ENCODE measurements around the gene TEKT5.

The TEKT5 gene

DNA sequence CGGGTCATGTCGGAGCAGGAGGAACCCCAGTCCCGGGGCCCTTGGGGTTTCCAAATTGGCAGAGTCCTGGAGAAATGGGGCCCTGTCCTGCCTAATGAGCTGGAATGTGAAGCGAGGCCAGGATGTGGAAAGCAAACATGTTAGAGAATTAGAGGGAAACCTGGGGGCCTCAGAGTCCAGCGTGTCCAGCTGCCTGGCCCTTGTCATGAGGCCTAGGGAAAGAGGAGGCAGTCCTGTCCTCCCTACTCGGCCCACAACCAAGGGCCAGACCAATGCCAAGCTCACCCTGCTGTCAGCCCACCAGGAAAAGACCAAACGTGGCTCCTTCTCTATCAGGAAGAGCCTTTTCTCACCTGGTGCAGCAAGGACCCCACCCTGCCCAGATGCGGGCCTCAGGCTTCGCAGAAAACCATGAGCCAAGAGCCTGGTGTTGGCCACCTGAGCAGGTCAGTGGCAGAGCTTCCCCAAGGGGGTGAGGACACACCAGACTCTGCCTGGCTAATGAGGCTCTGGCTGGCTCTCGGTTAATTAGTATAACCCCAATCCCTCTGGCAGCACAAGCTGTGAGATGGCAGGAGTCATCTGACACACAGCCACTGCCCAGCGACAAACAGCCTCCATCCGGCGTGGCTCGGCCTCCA is 10.1 kb downstream of the TEKT5 start:
- TF ChIP-seq NFIC (IDR thresholded peaks at IDR 0.05) (no peak), TAF1 (IDR thresholded peaks at IDR 0.05; ENCODE audit: low read depth) (no peak)
- TF ChIP-seq, protein P1, sequence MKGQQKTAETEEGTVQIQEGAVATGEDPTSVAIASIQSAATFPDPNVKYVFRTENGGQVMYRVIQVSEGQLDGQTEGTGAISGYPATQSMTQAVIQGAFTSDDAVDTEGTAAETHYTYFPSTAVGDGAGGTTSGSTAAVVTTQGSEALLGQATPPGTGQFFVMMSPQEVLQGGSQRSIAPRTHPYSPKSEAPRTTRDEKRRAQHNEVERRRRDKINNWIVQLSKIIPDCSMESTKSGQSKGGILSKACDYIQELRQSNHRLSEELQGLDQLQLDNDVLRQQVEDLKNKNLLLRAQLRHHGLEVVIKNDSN (IDR thresholded peaks at IDR 0.05): no peak

DNA sequence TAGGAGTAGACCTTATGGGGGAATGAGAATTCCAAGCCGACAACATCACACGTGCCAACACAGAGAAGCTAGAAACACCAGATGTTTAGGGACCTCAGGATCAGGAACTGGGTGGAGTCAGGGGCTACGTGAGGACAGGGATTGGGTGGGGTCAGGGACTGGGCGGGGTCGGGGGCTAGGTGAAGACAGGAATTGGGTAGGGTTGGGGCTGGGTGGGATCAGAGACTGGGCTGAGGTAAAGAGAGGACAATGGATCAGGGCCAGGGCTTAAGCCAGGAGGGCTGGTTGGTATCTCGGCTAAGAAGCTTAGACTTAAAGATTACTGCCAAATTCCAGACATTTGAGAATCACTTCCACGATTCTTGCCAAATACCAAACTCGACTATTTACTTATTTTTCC is 11.6 kb downstream of the TEKT5 start:
- TF ChIP-seq TEAD4 (IDR thresholded peaks at IDR 0.05): no peak
- no peak for TF ChIP-seq RAD21 (IDR thresholded peaks at IDR 0.05; ENCODE audit: low read depth)
- no peak for TF ChIP-seq CREB1 (IDR thresholded peaks at IDR 0.05; ENCODE audit: low read depth)
- no peak for TF ChIP-seq EP300 (IDR thresholded peaks at IDR 0.05; ENCODE audit: borderline replicate concordance)
- no peak for TF ChIP-seq CEBPB (IDR thresholded peaks at IDR 0.05)
- TF ChIP-seq, protein P2, sequence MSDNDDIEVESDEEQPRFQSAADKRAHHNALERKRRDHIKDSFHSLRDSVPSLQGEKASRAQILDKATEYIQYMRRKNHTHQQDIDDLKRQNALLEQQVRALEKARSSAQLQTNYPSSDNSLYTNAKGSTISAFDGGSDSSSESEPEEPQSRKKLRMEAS (IDR thresholded peaks at IDR 0.05): no peak
- no peak for TF ChIP-seq YY1 (IDR thresholded peaks at IDR 0.05; ENCODE audit: low read depth)

DNA sequence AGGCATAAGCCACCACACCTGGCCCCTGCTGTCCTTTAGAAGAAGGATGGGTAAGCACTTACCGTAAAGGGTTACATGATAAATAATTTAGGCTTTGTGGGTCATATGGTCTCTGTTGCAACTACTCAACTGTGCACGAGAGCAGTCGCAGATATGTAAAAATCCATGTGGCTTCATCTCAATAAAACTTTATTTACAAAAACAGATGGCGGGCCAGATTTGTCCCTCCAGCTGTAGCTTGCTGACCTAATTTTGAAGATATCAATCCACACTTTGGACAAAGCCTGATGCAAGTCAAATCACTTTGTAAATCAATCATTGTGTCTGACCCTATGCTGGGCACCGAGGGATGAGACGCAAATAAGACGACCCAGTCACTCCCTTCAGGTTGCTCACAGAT is 12.1 kb downstream of the TEKT5 start:
- TF ChIP-seq EP300 (IDR thresholded peaks at IDR 0.05; ENCODE audit: borderline replicate concordance) (no peak), CEBPB (IDR thresholded peaks at IDR 0.05) (no peak), NFIC (IDR thresholded peaks at IDR 0.05) (no peak), CREB1 (IDR thresholded peaks at IDR 0.05; ENCODE audit: low read depth) (no peak), ZBTB7A (IDR thresholded peaks at IDR 0.05; ENCODE audit: low read depth) (no peak), TAF1 (IDR thresholded peaks at IDR 0.05; ENCODE audit: low read depth) (no peak), TCF12 (IDR thresholded peaks at IDR 0.05; ENCODE audit: low read depth) (no peak)

DNA sequence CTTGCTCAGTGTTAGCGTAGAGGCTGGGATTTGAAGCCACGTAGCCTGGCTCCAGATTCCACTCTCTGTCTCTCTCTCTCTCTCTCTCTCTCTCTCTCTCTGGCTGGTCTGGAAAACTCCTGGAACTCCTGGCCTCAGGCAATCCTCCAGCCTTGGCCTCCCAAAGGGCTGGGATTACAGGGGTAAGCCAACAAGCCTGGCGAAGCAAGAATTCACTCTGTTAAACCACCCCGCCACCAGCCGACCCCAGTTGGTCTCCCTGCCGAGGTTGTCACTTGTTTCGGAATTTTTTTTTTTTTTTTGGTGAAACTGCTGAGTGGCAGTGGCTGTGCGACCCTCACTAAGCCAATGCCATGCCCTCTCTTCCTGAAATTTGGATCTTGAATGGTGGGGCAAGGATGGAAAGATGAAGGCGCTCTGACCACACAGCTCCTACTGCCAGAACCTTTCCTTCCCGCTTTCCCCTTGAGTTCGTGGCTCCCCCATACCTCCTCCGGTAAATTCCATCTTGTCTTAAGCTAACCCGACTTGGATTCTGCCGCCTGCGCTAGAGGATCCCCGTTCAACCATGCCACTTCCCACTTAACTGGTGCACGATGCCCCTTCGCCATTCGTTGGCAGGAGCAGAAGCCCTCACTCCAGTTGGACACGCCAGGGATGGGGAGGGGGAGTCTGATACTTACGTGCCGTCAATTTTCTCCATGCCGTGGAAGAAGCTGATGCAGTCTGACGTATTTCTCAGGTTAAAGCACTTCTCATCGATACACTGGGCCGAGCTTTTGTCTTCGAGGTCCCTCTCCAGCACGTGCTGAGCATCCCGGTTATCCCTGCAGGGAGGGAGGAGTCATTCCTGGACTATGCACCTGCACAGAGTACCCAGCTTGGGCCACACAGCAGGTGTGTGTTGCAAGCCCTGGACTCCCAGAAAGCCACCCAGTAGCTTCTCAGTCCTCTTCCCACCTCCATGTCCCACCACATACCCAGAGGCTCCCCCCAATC is 13.1 kb downstream of the TEKT5 start:
- TF ChIP-seq FOXM1 (IDR thresholded peaks at IDR 0.05; ENCODE audit: borderline replicate concordance, low read depth): no peak
- no peak for TF ChIP-seq CEBPB (IDR thresholded peaks at IDR 0.05)
- TF ChIP-seq RAD21 (IDR thresholded peaks at IDR 0.05; ENCODE audit: low read depth): no peak
- no peak for TF ChIP-seq NFIC (IDR thresholded peaks at IDR 0.05)
- TF ChIP-seq, protein P1 (IDR thresholded peaks at IDR 0.05): no peak
- no peak for TF ChIP-seq EP300 (IDR thresholded peaks at IDR 0.05; ENCODE audit: borderline replicate concordance)
- TF ChIP-seq YY1 (IDR thresholded peaks at IDR 0.05; ENCODE audit: low read depth): no peak
- TF ChIP-seq EGR1 (IDR thresholded peaks at IDR 0.05): no peak
- TF ChIP-seq TCF12 (IDR thresholded peaks at IDR 0.05; ENCODE audit: low read depth): no peak
- no peak for TF ChIP-seq TAF1 (IDR thresholded peaks at IDR 0.05; ENCODE audit: low read depth)
- TF ChIP-seq, protein P2 (IDR thresholded peaks at IDR 0.05): no peak
- no peak for TF ChIP-seq TEAD4 (IDR thresholded peaks at IDR 0.05)
- TF ChIP-seq, protein P3, sequence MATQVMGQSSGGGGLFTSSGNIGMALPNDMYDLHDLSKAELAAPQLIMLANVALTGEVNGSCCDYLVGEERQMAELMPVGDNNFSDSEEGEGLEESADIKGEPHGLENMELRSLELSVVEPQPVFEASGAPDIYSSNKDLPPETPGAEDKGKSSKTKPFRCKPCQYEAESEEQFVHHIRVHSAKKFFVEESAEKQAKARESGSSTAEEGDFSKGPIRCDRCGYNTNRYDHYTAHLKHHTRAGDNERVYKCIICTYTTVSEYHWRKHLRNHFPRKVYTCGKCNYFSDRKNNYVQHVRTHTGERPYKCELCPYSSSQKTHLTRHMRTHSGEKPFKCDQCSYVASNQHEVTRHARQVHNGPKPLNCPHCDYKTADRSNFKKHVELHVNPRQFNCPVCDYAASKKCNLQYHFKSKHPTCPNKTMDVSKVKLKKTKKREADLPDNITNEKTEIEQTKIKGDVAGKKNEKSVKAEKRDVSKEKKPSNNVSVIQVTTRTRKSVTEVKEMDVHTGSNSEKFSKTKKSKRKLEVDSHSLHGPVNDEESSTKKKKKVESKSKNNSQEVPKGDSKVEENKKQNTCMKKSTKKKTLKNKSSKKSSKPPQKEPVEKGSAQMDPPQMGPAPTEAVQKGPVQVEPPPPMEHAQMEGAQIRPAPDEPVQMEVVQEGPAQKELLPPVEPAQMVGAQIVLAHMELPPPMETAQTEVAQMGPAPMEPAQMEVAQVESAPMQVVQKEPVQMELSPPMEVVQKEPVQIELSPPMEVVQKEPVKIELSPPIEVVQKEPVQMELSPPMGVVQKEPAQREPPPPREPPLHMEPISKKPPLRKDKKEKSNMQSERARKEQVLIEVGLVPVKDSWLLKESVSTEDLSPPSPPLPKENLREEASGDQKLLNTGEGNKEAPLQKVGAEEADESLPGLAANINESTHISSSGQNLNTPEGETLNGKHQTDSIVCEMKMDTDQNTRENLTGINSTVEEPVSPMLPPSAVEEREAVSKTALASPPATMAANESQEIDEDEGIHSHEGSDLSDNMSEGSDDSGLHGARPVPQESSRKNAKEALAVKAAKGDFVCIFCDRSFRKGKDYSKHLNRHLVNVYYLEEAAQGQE (IDR thresholded peaks at IDR 0.05; ENCODE audit: low read depth): no peak

DNA sequence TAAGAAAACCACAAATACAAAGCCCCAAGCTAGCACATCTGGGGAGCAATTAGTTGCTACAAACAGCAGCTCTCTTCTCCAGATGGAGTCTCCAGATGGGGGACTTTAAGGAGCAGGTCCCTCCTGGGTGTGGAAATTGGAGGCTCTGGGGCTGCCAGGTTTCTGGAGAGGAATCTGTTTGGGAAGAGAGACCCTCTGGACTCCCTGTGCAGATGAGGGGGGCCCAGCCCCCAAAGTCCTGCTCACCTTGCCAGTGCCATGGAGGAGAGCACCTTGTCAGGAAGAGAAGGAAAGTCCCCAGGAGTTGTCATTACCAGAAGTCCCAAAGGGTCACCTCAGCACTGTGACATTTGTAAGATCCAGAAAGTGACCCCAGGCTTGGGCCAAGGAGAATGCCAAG is 14.8 kb downstream of the TEKT5 start:
- TF ChIP-seq RAD21 (IDR thresholded peaks at IDR 0.05; ENCODE audit: low read depth) (no peak), YY1 (IDR thresholded peaks at IDR 0.05; ENCODE audit: low read depth) (no peak), CEBPB (IDR thresholded peaks at IDR 0.05) (no peak), TAF1 (IDR thresholded peaks at IDR 0.05; ENCODE audit: low read depth) (no peak), EGR1 (IDR thresholded peaks at IDR 0.05) (no peak), ZBTB7A (IDR thresholded peaks at IDR 0.05; ENCODE audit: low read depth) (no peak), FOXM1 (IDR thresholded peaks at IDR 0.05; ENCODE audit: borderline replicate concordance, low read depth) (no peak), TEAD4 (IDR thresholded peaks at IDR 0.05) (no peak)
- TF ChIP-seq, protein P1 (IDR thresholded peaks at IDR 0.05): no peak
- TF ChIP-seq, protein P3 (IDR thresholded peaks at IDR 0.05; ENCODE audit: low read depth): no peak
- TF ChIP-seq, protein P2 (IDR thresholded peaks at IDR 0.05): no peak

All from Ishikawa (cell line).